PC-3 (cell line): ENCODE data around the gene CDKN1A.

Experiments used
- CTCF ChIP-seq: fragments of 300-600 bp; sonication (generic); conservative IDR thresholded peaks from 2 replicates; pipeline ENCODE4 v1.5.1; 2017; ENCODE audit warnings: antibody characterized with exemption, low read depth, mild to moderate bottlenecking, low read length
- EZH2 ChIP-seq: fragments of 300-600 bp; sonication (generic); IDR thresholded peaks from one replicate; pipeline ENCODE4 v1.6.1; 2017; ENCODE audit warnings: antibody characterized with exemption, mild to moderate bottlenecking, low read length; ENCODE audit not compliant: unreplicated experiment

GRCh38 chr6:36636283-36636682 lies 42.2 kb upstream of the CDKN1A start:
- no peak for TF ChIP-seq CTCF
- no peak for TF ChIP-seq EZH2
